ENCODE data around the gene GPS1.

The GPS1 gene

DNA sequence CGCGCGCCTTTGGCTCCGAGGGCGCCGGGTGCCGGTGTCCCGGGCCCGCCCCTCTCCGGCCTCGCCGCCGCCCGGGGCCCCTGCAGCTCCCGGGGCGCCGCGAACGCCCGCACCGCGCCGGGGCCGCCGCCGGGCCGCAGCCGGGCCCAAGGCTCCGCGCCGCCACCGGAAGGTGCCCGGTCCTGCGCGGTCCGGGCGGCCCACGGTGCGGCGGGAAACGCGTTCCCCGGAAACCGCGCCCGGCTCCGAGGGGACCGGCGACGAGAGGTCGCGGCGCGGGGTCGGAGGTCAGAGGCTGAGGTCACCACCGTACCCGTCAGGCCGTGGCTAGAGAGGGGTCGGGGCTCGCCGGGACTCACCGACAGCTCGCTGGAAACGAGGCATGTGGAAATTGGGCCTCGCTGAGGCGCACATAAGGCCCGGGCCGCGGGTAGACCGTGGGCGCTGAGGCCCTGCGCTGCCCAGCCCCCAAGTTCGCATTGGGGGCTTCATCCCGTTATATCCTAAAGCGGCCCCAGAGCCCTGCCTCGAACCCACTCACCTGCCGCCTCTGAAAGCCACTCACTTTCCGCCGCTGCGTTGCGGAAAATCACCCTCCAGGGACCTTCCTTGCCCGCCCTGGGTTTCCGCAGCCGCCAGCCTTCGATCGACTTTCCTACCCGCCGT is 14.1 kb downstream of the GPS1 start, which contains the start of gene DUS1L:
Gene DUS1L, minus strand, starts transcription at position 167 of the 666 bp plus-strand sequence. CDS start 745 bp downstream, outside the sequence.
- H3K9ac ChIP-seq (ENCODE audit: low read length), result peak within 1 kb of the TSS; percentile 87
- peak within 1 kb of the TSS; percentile 94 for H3K14ac ChIP-seq (ENCODE audit: low read length)
- H2BK120ac ChIP-seq (ENCODE audit: insufficient read depth, low read length, poor library complexity), result peak within 1 kb of the TSS; percentile 76
- H2BK5ac ChIP-seq (ENCODE audit: low read depth, low read length, poor library complexity), result peak within 1 kb of the TSS; percentile 71
- no peaks in the 10 kb centered on the region for H3K9me3 ChIP-seq (ENCODE audit: insufficient read depth, low read depth, low read length)
- H3K27me3 ChIP-seq (ENCODE audit: insufficient read depth, low read length), result no peaks in the 10 kb centered on the region
- peak within 1 kb of the TSS; percentile 95 for H3K18ac ChIP-seq (ENCODE audit: low read length)
- H2AK5ac ChIP-seq (ENCODE audit: low read length), result peak within 1 kb of the TSS; percentile 59
- H3K4ac ChIP-seq (ENCODE audit: low read depth, low read length), result peak within 1 kb of the TSS; percentile 91
- H3K79me1 ChIP-seq (ENCODE audit: low read length), result peaks cover 9% of the 10 kb centered on the region
- H3K79me2 ChIP-seq (ENCODE audit: control insufficient read depth, insufficient read depth, low read length, poor library complexity), result peaks cover 10% of the 10 kb centered on the region
- peak within 1 kb of the TSS; percentile 99 for H2AFZ ChIP-seq (ENCODE audit: insufficient read depth, low read length, poor library complexity)
- no peak within 1 kb of the TSS for H3K27ac ChIP-seq (ENCODE audit: low read depth, low read length)
- DNase-seq, result peak in 1 of 2 donors; percentile 64
- H4K91ac ChIP-seq (ENCODE audit: low read depth, low read length), result peak within 1 kb of the TSS; percentile 97
- H3K23ac ChIP-seq (ENCODE audit: low read length), result no peak within 1 kb of the TSS
- H4K12ac ChIP-seq (ENCODE audit: low read depth, low read length), result peak within 1 kb of the TSS; percentile 99
- peak within 1 kb of the TSS; percentile 100 for H4K8ac ChIP-seq (ENCODE audit: low read depth, low read length)
- no CpG with 5 or more reads among the region's 88 CpGs for WGBS (ENCODE audit: extremely low coverage, insufficient coverage, insufficient read length)
- peaks cover 29 to 32% of the 10 kb centered on the region in 2 experiments for H3K36me3 ChIP-seq (ENCODE audit: control insufficient read depth in 1 of 2, insufficient read depth in 2 of 2, low read length in 2 of 2)
- peak within 1 kb of the TSS; percentile 97 for H3K4me2 ChIP-seq (ENCODE audit: low read length)
- H2BK12ac ChIP-seq (ENCODE audit: low read length), result peak within 1 kb of the TSS; percentile 27
- H3K4me1 ChIP-seq (ENCODE audit: control insufficient read depth in 1 of 2, insufficient read depth in 2 of 2, low read length in 2 of 2), result peaks cover 11 to 12% of the 10 kb centered on the region in 2 experiments
- peak within 1 kb of the TSS; percentile 84 for H3K4me3 ChIP-seq (ENCODE audit: low read depth, low read length)

DNA sequence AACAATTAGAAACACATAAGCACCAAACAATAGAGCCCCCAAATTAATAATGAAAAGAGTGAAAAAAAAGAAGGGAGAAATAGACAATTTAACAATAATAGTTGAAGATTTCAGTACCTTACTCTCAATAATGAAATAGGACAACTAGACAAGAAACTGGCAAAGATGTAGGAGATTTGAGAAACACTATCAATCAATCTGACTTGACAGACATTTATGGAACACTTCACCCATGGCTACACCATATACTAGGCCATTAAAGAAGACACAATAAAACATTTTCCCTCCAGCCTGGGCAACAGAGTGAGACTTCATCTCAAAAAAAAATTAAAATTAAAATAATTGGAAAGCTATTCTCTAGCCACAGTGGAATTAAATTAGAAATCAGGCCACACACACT is 18.9 kb downstream of the GPS1 start:
- Histone ChIP-seq H2BK12ac (ENCODE audit: low read length) (no peak overlapping the region), H3K4me3 (ENCODE audit: low read depth, low read length) (no peak overlapping the region), H3K23ac (ENCODE audit: low read length) (no peak overlapping the region), H3K79me2 (ENCODE audit: control insufficient read depth, insufficient read depth, low read length, poor library complexity) (peaks cover 4% of the 10 kb centered on the region), H3K4ac (ENCODE audit: low read depth, low read length) (no peak overlapping the region), H4K91ac (ENCODE audit: low read depth, low read length) (no peak overlapping the region), H3K4me2 (ENCODE audit: low read length) (no peak overlapping the region), H3K36me3 (ENCODE audit: control insufficient read depth in 1 of 2, insufficient read depth in 2 of 2, low read length in 2 of 2) (no peaks in the 10 kb centered on the region), H2AFZ (ENCODE audit: insufficient read depth, low read length, poor library complexity) (no peak overlapping the region), H3K79me1 (ENCODE audit: low read length) (peaks cover 5% of the 10 kb centered on the region), H3K4me1 (ENCODE audit: control insufficient read depth in 1 of 2, insufficient read depth in 2 of 2, low read length in 2 of 2) (peaks cover 4 to 5% of the 10 kb centered on the region in 2 experiments), H3K14ac (ENCODE audit: low read length) (no peak overlapping the region), H4K8ac (ENCODE audit: low read depth, low read length) (no peak overlapping the region), H2BK120ac (ENCODE audit: insufficient read depth, low read length, poor library complexity) (no peak overlapping the region), H3K9me3 (ENCODE audit: insufficient read depth, low read depth, low read length) (no peaks in the 10 kb centered on the region), H3K9ac (ENCODE audit: low read length) (no peak overlapping the region), H3K27me3 (ENCODE audit: insufficient read depth, low read length) (no peaks in the 10 kb centered on the region), H4K12ac (ENCODE audit: low read depth, low read length) (no peak overlapping the region), H3K27ac (ENCODE audit: low read depth, low read length) (no peak overlapping the region), H2AK5ac (ENCODE audit: low read length) (no peak overlapping the region), H3K18ac (ENCODE audit: low read length) (no peak overlapping the region), H2BK5ac (ENCODE audit: low read depth, low read length, poor library complexity) (no peak overlapping the region)
- DNase-seq, result no peak

DNA sequence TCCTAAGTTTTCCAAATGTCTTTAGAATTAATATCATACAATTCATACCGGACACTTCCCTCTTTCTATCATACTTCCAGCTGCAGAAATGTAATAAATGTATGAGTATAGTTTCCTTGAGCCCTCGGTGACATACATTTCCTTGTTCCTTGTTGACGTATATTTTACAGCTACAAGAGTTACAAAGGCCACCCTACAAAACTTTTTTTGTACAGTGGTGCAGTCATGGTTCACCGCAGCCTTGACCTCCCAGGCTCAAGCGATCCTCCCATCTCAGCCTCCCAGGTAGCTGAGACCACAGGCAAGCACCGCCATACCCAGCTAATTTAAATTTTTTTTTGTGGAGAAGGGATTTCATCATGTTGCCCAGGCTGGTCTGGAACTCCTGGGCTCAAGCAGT is 21.1 kb downstream of the GPS1 start:
- peaks cover 4 to 6% of the 10 kb centered on the region in 2 experiments for H3K36me3 ChIP-seq (ENCODE audit: control insufficient read depth in 1 of 2, insufficient read depth in 2 of 2, low read length in 2 of 2)
- no peak overlapping the region for H3K23ac ChIP-seq (ENCODE audit: low read length)
- H3K9me3 ChIP-seq (ENCODE audit: insufficient read depth, low read depth, low read length), result no peaks in the 10 kb centered on the region
- no peak overlapping the region for H4K91ac ChIP-seq (ENCODE audit: low read depth, low read length)
- H3K4ac ChIP-seq (ENCODE audit: low read depth, low read length), result no peak overlapping the region
- H2BK120ac ChIP-seq (ENCODE audit: insufficient read depth, low read length, poor library complexity), result no peak overlapping the region
- H3K18ac ChIP-seq (ENCODE audit: low read length), result no peak overlapping the region
- no peaks in the 10 kb centered on the region for H3K4me1 ChIP-seq (ENCODE audit: control insufficient read depth in 1 of 2, insufficient read depth in 2 of 2, low read length in 2 of 2)
- H3K4me3 ChIP-seq (ENCODE audit: low read depth, low read length), result no peak overlapping the region
- H3K79me2 ChIP-seq (ENCODE audit: control insufficient read depth, insufficient read depth, low read length, poor library complexity), result no peaks in the 10 kb centered on the region
- H4K12ac ChIP-seq (ENCODE audit: low read depth, low read length), result no peak overlapping the region
- no peaks in the 10 kb centered on the region for H3K79me1 ChIP-seq (ENCODE audit: low read length)
- H2BK12ac ChIP-seq (ENCODE audit: low read length), result no peak overlapping the region
- no peak overlapping the region for H3K27ac ChIP-seq (ENCODE audit: low read depth, low read length)
- DNase-seq, result no peak
- no peak overlapping the region for H3K9ac ChIP-seq (ENCODE audit: low read length)
- H3K14ac ChIP-seq (ENCODE audit: low read length), result no peak overlapping the region
- no peak overlapping the region for H2AFZ ChIP-seq (ENCODE audit: insufficient read depth, low read length, poor library complexity)
- no peaks in the 10 kb centered on the region for H3K27me3 ChIP-seq (ENCODE audit: insufficient read depth, low read length)
- H3K4me2 ChIP-seq (ENCODE audit: low read length), result no peak overlapping the region
- H2BK5ac ChIP-seq (ENCODE audit: low read depth, low read length, poor library complexity), result no peak overlapping the region
- no peak overlapping the region for H2AK5ac ChIP-seq (ENCODE audit: low read length)
- H4K8ac ChIP-seq (ENCODE audit: low read depth, low read length), result no peak overlapping the region
- WGBS (ENCODE audit: extremely low coverage, insufficient coverage, insufficient read length), result no CpG with 5 or more reads among the region's 6 CpGs

DNA sequence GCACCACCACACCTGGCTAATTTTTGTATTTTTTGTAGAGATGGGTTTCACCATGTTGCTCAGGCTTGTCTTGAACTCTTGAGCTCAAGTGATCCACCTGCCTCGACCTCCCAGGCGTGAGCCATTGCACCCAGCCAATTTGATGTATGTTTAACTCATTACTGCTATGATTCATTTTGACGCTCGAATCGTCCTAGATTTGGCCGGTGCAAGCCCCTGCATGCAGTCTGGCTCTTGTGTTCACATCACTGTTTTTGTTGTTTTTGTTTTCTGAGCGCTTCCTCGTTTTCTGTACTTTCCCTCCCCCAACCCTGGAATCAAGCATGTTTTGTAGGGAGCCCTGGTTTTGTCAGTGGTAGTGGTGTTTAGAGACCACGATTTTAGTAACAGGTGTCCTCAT is 21.7 kb downstream of the GPS1 start:
- no peak for DNase-seq
- no peak overlapping the region for H4K12ac ChIP-seq (ENCODE audit: low read depth, low read length)
- no peak overlapping the region for H3K4ac ChIP-seq (ENCODE audit: low read depth, low read length)
- H3K9me3 ChIP-seq (ENCODE audit: insufficient read depth, low read depth, low read length), result no peaks in the 10 kb centered on the region
- no peak overlapping the region for H2AK5ac ChIP-seq (ENCODE audit: low read length)
- no peak overlapping the region for H4K8ac ChIP-seq (ENCODE audit: low read depth, low read length)
- H2AFZ ChIP-seq (ENCODE audit: insufficient read depth, low read length, poor library complexity), result no peak overlapping the region
- no peaks in the 10 kb centered on the region for H3K79me1 ChIP-seq (ENCODE audit: low read length)
- no peak overlapping the region for H3K14ac ChIP-seq (ENCODE audit: low read length)
- no peaks in the 10 kb centered on the region for H3K27me3 ChIP-seq (ENCODE audit: insufficient read depth, low read length)
- H2BK12ac ChIP-seq (ENCODE audit: low read length), result no peak overlapping the region
- H2BK5ac ChIP-seq (ENCODE audit: low read depth, low read length, poor library complexity), result no peak overlapping the region
- no peak overlapping the region for H3K9ac ChIP-seq (ENCODE audit: low read length)
- no peak overlapping the region for H2BK120ac ChIP-seq (ENCODE audit: insufficient read depth, low read length, poor library complexity)
- no peaks in the 10 kb centered on the region for H3K4me1 ChIP-seq (ENCODE audit: control insufficient read depth in 1 of 2, insufficient read depth in 2 of 2, low read length in 2 of 2)
- no peak overlapping the region for H3K4me3 ChIP-seq (ENCODE audit: low read depth, low read length)
- H3K4me2 ChIP-seq (ENCODE audit: low read length), result no peak overlapping the region
- no peak overlapping the region for H3K23ac ChIP-seq (ENCODE audit: low read length)
- H3K27ac ChIP-seq (ENCODE audit: low read depth, low read length), result no peak overlapping the region
- peaks cover 10 to 12% of the 10 kb centered on the region in 2 experiments for H3K36me3 ChIP-seq (ENCODE audit: control insufficient read depth in 1 of 2, insufficient read depth in 2 of 2, low read length in 2 of 2)
- no peak overlapping the region for H4K91ac ChIP-seq (ENCODE audit: low read depth, low read length)
- WGBS (ENCODE audit: extremely low coverage, insufficient coverage, insufficient read length), result no CpG with 5 or more reads among the region's 9 CpGs
- no peaks in the 10 kb centered on the region for H3K79me2 ChIP-seq (ENCODE audit: control insufficient read depth, insufficient read depth, low read length, poor library complexity)
- no peak overlapping the region for H3K18ac ChIP-seq (ENCODE audit: low read length)
